ENCODE results near the gene SREBF2.
A peak's percentile ranks its signal among the peaks of the same experiment; 100 is the strongest.

SREBF2 gene

GRCh38 chr22:41845380-41846267 lies 12.7 kb downstream of the SREBF2 start:
- H3K9ac ChIP-seq (ENCODE audit: low read depth, low read length) = no peak overlapping the region; the same call in 1 of the 2 replicates
- no peaks in the 10 kb centered on the region for H3K9me3 ChIP-seq (ENCODE audit: insufficient read depth, low read depth, low read length)
- no peak overlapping the region for H3K4me3 ChIP-seq (ENCODE audit: low read length)
- WGBS = 77% methylated on average over 4 of the region's 4 CpGs
- H3K36me3 ChIP-seq (ENCODE audit: insufficient read depth, low read length) = peaks cover 34% of the 10 kb centered on the region
- peaks cover 33% of the 10 kb centered on the region for H3K4me1 ChIP-seq (ENCODE audit: insufficient read depth, low read length)
- peak overlapping the region; percentile 28; the same call in 1 of the 2 replicates for H3K27ac ChIP-seq (ENCODE audit: low read depth, low read length)
- H3K27me3 ChIP-seq (ENCODE audit: insufficient read depth, low read length) = no peaks in the 10 kb centered on the region

DNA sequence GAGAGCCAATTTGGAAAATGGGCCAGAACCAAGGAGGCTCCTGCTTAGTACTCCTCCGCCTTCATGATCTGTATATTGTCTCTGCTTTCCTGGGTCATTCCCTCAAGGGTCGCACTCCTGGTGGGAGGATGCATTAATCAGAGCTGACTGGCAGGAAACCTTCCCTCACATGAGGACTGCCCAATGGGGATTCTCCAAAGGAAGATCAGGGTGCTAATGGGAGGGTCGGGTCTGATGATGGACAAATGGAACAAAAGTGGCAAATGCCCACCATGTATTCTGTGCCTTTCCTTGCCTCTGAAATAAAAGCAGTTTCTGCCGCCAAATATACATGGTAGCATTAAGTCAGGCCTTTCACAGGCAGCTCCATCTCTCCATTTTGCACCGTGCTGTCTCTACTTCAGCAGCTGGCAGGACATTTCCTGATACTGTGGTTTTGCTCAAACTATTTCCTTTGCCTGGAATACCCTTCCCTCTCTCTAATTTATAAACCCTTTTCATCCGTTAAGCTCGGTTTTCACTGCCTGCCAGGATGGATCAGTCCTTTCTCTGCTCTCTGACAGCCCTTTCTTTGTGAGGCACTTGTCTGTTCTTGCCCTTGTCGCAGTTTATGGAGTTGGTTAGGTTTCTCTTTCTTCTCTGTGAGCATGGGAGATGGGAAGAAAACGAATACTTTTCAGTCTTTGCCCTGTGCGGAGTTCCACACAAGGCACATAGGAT lies 13.5 kb downstream of the SREBF2 start:
- no peak overlapping the region; the same call in 1 of the 2 replicates for H3K9ac ChIP-seq (ENCODE audit: low read depth, low read length)

GRCh38 chr22:41847300-41847699 lies 14.4 kb downstream of the SREBF2 start:
- WGBS = 90% methylated on average over 2 of the region's 2 CpGs
- H3K36me3 ChIP-seq (ENCODE audit: insufficient read depth, low read length) = peaks cover 23% of the 10 kb centered on the region

More for the DNA sequence above, 13.5 kb downstream of the SREBF2 start:
- peak overlapping the region; percentile 28; the same call in 1 of the 2 replicates for H3K27ac ChIP-seq (ENCODE audit: low read depth, low read length)
- no peaks in the 10 kb centered on the region for H3K9me3 ChIP-seq (ENCODE audit: insufficient read depth, low read depth, low read length)
- peaks cover 30% of the 10 kb centered on the region for H3K36me3 ChIP-seq (ENCODE audit: insufficient read depth, low read length)
- no peak overlapping the region for H3K4me3 ChIP-seq (ENCODE audit: low read length)
- H3K4me1 ChIP-seq (ENCODE audit: insufficient read depth, low read length) = peaks cover 33% of the 10 kb centered on the region
- no peaks in the 10 kb centered on the region for H3K27me3 ChIP-seq (ENCODE audit: insufficient read depth, low read length)
- WGBS = 71% methylated on average over 10 of the region's 10 CpGs

DNA sequence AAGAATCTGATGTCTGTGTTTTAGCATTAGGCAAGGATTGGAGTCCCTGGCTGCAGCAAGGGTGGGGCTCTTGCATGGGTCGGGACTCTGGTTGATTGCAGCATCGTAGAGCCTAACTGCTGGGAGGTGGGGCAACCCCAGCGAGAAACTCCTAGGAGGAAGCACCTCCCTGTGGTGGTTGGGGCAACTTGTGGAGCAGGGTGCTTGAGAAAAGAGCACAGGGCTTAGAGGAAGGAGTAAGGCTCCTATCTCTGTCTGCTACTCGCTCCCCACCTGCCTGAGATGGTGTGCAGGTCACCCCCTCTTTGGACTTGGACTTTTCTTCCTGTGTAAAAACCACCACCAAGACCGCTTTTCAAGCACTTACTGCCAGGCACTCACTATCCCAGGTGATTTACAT lies 15.6 kb downstream of the SREBF2 start:
- H3K9me3 ChIP-seq (ENCODE audit: insufficient read depth, low read depth, low read length) = no peaks in the 10 kb centered on the region
- WGBS = 78% methylated on average over 5 of the region's 5 CpGs
- peaks cover 16% of the 10 kb centered on the region for H3K36me3 ChIP-seq (ENCODE audit: insufficient read depth, low read length)
- H3K9ac ChIP-seq (ENCODE audit: low read depth, low read length) = no peak overlapping the region
- no peaks in the 10 kb centered on the region for H3K27me3 ChIP-seq (ENCODE audit: insufficient read depth, low read length)
- no peak overlapping the region for H3K27ac ChIP-seq (ENCODE audit: low read depth, low read length)
- H3K4me3 ChIP-seq (ENCODE audit: low read length) = no peak overlapping the region
- peaks cover 33% of the 10 kb centered on the region for H3K4me1 ChIP-seq (ENCODE audit: insufficient read depth, low read length)

More at GRCh38 chr22:41847300-41847699, 14.4 kb downstream of the SREBF2 start:
- no peaks in the 10 kb centered on the region for H3K27me3 ChIP-seq (ENCODE audit: insufficient read depth, low read length)
- no peaks in the 10 kb centered on the region for H3K9me3 ChIP-seq (ENCODE audit: insufficient read depth, low read depth, low read length)
- no peak overlapping the region for H3K27ac ChIP-seq (ENCODE audit: low read depth, low read length)
- H3K9ac ChIP-seq (ENCODE audit: low read depth, low read length) = no peak overlapping the region
- no peak overlapping the region for H3K4me3 ChIP-seq (ENCODE audit: low read length)
- peaks cover 33% of the 10 kb centered on the region for H3K4me1 ChIP-seq (ENCODE audit: insufficient read depth, low read length)

GRCh38 chr22:41856469-41856868 lies 23.6 kb downstream of the SREBF2 start:
- H3K27ac ChIP-seq (ENCODE audit: low read depth, low read length) = no peak overlapping the region
- peaks cover 6% of the 10 kb centered on the region; the same call in 1 of the 2 replicates for H3K4me1 ChIP-seq (ENCODE audit: insufficient read depth, low read length)
- H3K27me3 ChIP-seq (ENCODE audit: insufficient read depth, low read length) = no peaks in the 10 kb centered on the region
- peaks cover 5% of the 10 kb centered on the region for H3K36me3 ChIP-seq (ENCODE audit: insufficient read depth, low read length)
- no peaks in the 10 kb centered on the region for H3K9me3 ChIP-seq (ENCODE audit: insufficient read depth, low read depth, low read length)
- H3K9ac ChIP-seq (ENCODE audit: low read depth, low read length) = no peak overlapping the region
- no peak overlapping the region for H3K4me3 ChIP-seq (ENCODE audit: low read length)
- WGBS = 97% methylated on average over 2 of the region's 2 CpGs

DNA sequence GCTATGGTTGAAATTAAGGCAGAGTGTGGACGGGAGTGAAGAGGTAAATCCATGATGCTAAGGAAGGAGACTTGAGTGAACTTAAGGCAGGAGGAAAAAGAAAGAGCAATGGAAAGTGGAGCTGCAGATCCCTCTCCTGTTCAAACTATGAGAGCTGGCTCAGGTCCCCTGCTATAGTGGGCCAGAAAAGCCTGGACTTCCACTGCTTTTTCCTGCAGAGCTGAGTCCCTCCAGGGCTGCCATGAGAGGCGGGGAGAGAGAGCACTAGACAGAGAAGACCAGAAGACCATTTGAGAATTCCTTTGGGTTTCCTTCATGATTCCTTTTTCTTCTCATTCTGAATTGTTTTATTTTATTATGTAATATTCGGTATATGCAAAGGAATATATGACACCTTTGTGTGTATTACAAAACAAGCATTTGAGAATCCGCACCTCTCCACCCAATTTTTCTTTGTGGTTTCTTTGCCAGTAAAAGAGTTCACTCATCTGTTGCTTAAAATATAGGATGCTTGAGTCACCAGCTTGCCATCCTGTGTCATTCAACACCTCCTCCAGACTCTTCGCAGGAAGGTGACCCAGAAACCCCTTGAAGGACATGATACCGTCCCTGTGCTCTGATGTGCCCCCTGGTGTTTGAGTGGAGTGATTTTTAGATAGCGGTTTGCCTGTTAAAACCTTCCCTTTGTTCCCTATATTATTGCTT lies 24.4 kb downstream of the SREBF2 start:
- Histone ChIP-seq H3K9ac (ENCODE audit: low read depth, low read length) (no peak overlapping the region), H3K36me3 (ENCODE audit: insufficient read depth, low read length) (peaks cover 8% of the 10 kb centered on the region), H3K27ac (ENCODE audit: low read depth, low read length) (no peak overlapping the region; the same call in 1 of the 2 replicates), H3K27me3 (ENCODE audit: insufficient read depth, low read length) (no peaks in the 10 kb centered on the region), H3K9me3 (ENCODE audit: insufficient read depth, low read depth, low read length) (no peaks in the 10 kb centered on the region), H3K4me3 (ENCODE audit: low read length) (no peak overlapping the region), H3K4me1 (ENCODE audit: insufficient read depth, low read length) (peaks cover 10% of the 10 kb centered on the region; the same call in 1 of the 2 replicates)
- WGBS = 74% methylated on average over 6 of the region's 7 CpGs

- peaks cover 8% of the 10 kb centered on the region for H3K36me3 ChIP-seq (ENCODE audit: insufficient read depth, low read length)
- H3K27ac ChIP-seq (ENCODE audit: low read depth, low read length) = no peak overlapping the region
- H3K4me3 ChIP-seq (ENCODE audit: low read length) = no peak overlapping the region
- H3K27me3 ChIP-seq (ENCODE audit: insufficient read depth, low read length) = no peaks in the 10 kb centered on the region
- H3K4me1 ChIP-seq (ENCODE audit: insufficient read depth, low read length) = peaks cover 13% of the 10 kb centered on the region; the same call in 1 of the 2 replicates
- H3K9me3 ChIP-seq (ENCODE audit: insufficient read depth, low read depth, low read length) = no peaks in the 10 kb centered on the region
- H3K9ac ChIP-seq (ENCODE audit: low read depth, low read length) = no peak overlapping the region
Measured at GRCh38 chr22:41857860-41858199, 24.9 kb downstream of the SREBF2 start.

GRCh38 chr22:41862160-41862529 lies 29.2 kb downstream of the SREBF2 start:
- Histone ChIP-seq H3K4me1 (ENCODE audit: insufficient read depth, low read length) (peaks cover 18% of the 10 kb centered on the region), H3K36me3 (ENCODE audit: insufficient read depth, low read length) (peaks cover 25% of the 10 kb centered on the region)

DNA sequence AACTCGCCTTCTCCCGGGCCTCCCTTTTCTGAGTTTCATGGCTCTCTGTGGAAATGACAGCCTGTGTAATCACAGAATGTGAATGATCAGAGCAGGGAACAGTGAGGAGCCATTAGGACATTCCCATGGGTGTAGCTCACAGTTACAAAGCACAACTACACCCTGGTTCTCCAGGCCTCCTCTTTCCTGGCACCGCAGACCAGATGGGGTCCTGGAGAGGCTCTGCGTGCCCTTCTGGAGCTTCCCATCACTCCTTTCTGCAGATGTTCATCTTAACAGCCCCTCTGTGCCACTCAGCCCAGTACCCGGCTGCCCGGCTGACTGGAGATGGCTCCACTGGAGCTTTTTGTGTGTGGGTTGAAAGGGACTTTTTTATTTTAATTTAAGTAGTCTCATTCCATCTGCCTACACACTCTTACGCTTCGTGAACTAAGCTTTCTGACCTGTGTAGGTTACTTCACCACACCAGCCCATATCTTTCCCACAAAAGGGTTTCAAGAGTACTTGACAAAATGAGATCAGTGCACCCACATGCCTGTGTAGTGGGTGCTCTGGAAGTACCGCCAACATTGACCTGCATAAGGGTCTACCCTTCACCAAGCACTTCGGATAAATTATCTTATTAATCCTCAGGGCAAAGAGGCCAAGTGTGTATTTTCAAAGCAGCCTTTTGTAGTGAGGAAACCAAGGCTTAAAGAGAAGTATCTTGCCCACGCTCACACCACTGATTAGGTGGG lies 29.8 kb downstream of the SREBF2 start:
- peaks cover 14% of the 10 kb centered on the region for H3K4me1 ChIP-seq (ENCODE audit: insufficient read depth, low read length)
- 94% methylated on average over 9 of the region's 11 CpGs for WGBS
- no peaks in the 10 kb centered on the region for H3K9me3 ChIP-seq (ENCODE audit: insufficient read depth, low read depth, low read length)
- peaks cover 29% of the 10 kb centered on the region for H3K36me3 ChIP-seq (ENCODE audit: insufficient read depth, low read length)
- H3K4me3 ChIP-seq (ENCODE audit: low read length) = no peak overlapping the region
- no peak overlapping the region for H3K27ac ChIP-seq (ENCODE audit: low read depth, low read length)
- no peak overlapping the region for H3K9ac ChIP-seq (ENCODE audit: low read depth, low read length)
- H3K27me3 ChIP-seq (ENCODE audit: insufficient read depth, low read length) = no peaks in the 10 kb centered on the region

More at GRCh38 chr22:41862160-41862529, 29.2 kb downstream of the SREBF2 start:
- Histone ChIP-seq H3K9me3 (ENCODE audit: insufficient read depth, low read depth, low read length) (no peaks in the 10 kb centered on the region), H3K27me3 (ENCODE audit: insufficient read depth, low read length) (no peaks in the 10 kb centered on the region), H3K9ac (ENCODE audit: low read depth, low read length) (no peak overlapping the region), H3K4me3 (ENCODE audit: low read length) (no peak overlapping the region), H3K27ac (ENCODE audit: low read depth, low read length) (no peak overlapping the region)
- 89% methylated on average over 4 of the region's 4 CpGs for WGBS

DNA sequence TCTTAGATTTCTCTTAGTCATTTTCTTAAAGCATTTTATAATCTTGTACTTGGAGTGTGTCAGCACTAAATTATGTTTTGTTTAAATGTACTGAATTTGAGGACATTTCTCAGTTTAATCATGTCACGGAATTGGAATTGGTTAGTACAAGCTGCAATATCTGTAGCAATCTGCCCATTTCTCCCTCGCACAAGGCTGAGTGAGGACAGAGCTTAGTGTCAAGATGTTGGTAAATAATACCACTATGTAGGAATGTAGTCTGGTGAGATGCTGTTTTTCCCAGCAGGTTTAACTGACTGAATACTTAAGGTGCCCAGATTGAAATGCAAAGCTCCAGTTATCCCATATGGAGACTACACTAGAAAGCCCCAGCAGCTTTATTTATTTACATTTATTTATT lies 30.6 kb downstream of the SREBF2 start:
- no peak overlapping the region for H3K9ac ChIP-seq (ENCODE audit: low read depth, low read length)
- H3K27ac ChIP-seq (ENCODE audit: low read depth, low read length) = no peak overlapping the region
- no peak overlapping the region for H3K4me3 ChIP-seq (ENCODE audit: low read length)
- peaks cover 14% of the 10 kb centered on the region; the same call in 1 of the 2 replicates for H3K4me1 ChIP-seq (ENCODE audit: insufficient read depth, low read length)
- H3K27me3 ChIP-seq (ENCODE audit: insufficient read depth, low read length) = no peaks in the 10 kb centered on the region
- H3K36me3 ChIP-seq (ENCODE audit: insufficient read depth, low read length) = peaks cover 36% of the 10 kb centered on the region
- no peaks in the 10 kb centered on the region for H3K9me3 ChIP-seq (ENCODE audit: insufficient read depth, low read depth, low read length)
- 97% methylated on average over 2 of the region's 2 CpGs for WGBS
